Activated CD4-positive, alpha-beta T cell treated with anti-CD3 and anti-CD28 coated beads for 48 hours (primary cell): ENCODE measurements around the gene ACVR2B.

Experiments used
- DNase-seq: peaks from one replicate; pipeline ENCODE4 v3.0.0-alpha.2; 2020

Gene ACVR2B

DNA sequence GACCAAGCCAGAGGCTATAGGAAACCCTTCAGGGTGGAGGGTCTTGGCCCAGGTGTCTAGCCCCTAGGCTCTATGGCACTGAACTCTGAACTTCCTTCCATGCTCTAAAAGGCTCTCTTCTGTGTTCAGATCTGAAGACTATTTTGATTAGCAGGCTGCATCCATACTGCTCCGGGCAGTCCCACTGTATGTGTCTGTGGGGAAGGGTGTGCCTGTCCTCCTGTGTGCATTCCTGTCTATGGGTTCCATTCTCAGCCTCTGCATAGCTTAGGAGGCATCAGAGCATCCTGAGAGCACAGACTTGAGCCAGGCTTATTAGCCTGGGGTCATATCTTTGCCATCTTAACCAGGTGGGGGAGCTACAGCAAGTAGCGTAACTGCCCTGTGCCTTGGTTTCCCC, 80.5 kb downstream of the ACVR2B start:
- no peak for DNase-seq

DNA sequence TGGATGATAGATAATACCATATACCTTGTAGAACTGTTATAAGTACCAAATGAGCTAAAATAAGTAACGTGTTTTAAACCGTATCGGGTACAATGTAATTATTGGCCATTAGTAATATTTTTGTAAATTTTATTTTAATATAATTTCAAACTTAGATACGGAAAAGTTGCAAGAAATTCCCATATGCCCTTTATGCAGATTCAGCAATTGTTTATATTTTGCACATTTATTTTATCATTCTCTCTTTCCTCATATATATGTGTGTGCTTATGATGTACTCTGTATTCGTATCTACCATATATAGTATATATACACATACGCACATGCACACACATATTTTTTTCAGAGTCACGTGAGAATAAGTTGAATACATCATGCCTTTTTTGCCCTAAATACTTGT, 80.9 kb downstream of the ACVR2B start:
- DNase-seq: no peak

DNA sequence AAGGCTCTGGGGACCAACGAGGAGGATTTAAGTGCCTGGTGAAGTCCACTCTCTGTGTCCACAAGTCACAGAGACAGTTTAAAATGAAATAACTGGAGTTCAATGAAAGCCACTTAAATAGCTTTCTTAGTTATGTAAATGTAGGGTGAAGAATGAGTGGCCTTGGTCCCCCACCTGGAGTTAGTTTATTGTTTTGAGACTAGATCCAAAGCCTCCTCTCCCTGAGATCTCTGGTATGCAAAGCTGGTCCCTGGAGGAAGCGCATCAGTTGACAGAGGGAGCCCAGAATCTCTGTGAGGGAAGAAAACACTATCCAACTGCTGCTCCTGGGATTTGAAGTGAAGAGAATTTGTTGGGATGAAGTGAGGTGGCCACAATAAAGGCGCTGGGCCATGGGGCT, 83.0 kb downstream of the ACVR2B start:
- DNase-seq: no peak

DNA sequence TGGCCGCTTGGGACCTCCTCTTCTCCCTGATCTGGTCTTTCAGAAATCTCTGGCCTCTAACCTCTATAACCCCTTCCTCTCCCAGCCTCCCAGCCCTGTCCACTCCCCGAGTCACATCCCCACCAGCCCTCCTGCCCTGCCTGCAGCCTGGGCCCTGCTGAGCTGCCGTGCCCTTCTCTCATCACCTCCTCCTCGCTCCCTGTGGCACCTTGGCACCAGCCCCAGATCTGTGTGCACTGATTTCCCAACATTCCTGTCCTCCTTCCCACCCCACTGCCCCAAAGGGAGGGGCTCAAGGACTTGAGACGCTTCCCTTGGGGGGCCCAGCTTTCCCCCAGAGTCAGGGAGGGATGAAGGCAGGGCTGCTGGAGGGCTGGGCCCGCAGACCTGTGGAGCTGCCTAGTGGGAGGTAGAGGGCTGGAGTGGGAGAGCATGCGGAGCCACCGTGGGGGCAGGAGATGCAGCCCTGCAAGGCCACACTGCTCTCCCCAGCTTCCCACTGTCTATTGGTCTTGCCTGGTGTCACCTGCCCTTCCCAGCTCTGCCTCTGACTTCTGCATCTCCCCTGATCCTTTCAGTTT, 85.2 kb downstream of the ACVR2B start:
- DNase-seq: no peak

- DNase-seq: no peak
Observed at GRCh38 chr3:38541806-38542205, 88.1 kb downstream of the ACVR2B start.
